H9 (cell line): ENCODE results near the gene KRT2. TPM values are rescaled to one million over a fixed set of nuclear protein-coding genes. Genes with fewer than 3 reads are reported as not detected.

Experiments
- DNase-seq: peaks from one replicate; pipeline ENCODE4 v3.0.0-alpha.2; 2017
- H2AFZ ChIP-seq: one replicate; pipeline ENCODE4 v1.6.1; 2013; ENCODE audit warnings: mild to moderate bottlenecking, low read length, control low read depth, moderate library complexity
- H2AK5ac ChIP-seq: 2 replicates; pipeline ENCODE4 v1.6.1; 2013; ENCODE audit warnings: low read length, control low read depth, mixed read lengths; ENCODE audit not compliant: insufficient read length
- H2BK120ac ChIP-seq: one replicate; pipeline ENCODE4 v1.6.1; 2013; ENCODE audit warnings: low read depth, mild to moderate bottlenecking, low read length, control low read depth, inconsistent platforms; ENCODE audit not compliant: poor library complexity, severe bottlenecking
- H2BK12ac ChIP-seq: 2 replicates; pipeline ENCODE4 v1.6.1; 2013; ENCODE audit warnings: low read length, control low read depth, mixed read lengths, low read depth; ENCODE audit not compliant: insufficient read length
- H2BK15ac ChIP-seq: 2 replicates; pipeline ENCODE4 v1.6.1; 2013; ENCODE audit warnings: low read depth, low read length, control low read depth
- H2BK20ac ChIP-seq: one replicate; pipeline ENCODE4 v1.6.1; 2013; ENCODE audit warnings: low read depth, mild to moderate bottlenecking, low read length, control low read depth, inconsistent platforms; ENCODE audit not compliant: poor library complexity, severe bottlenecking
- H2BK5ac ChIP-seq: 2 replicates; pipeline ENCODE4 v1.6.1; 2013; ENCODE audit warnings: low read length, control low read depth, mixed read lengths; ENCODE audit not compliant: insufficient read length
- H3K14ac ChIP-seq: 2 replicates; pipeline ENCODE4 v1.6.1; 2013; ENCODE audit warnings: low read length, control low read depth; ENCODE audit not compliant: insufficient read depth
- H3K18ac ChIP-seq: 2 replicates; pipeline ENCODE4 v1.6.1; 2013; ENCODE audit warnings: low read depth, mild to moderate bottlenecking, mixed read lengths, low read length, control low read depth; ENCODE audit not compliant: insufficient read length
- H3K23ac ChIP-seq: 2 replicates; pipeline ENCODE4 v1.6.1; 2013; ENCODE audit warnings: low read length, control low read depth, mixed read lengths, low read depth; ENCODE audit not compliant: insufficient read length
- H3K23me2 ChIP-seq: 2 replicates; pipeline ENCODE4 v1.6.1; 2013; ENCODE audit warnings: low read depth, mild to moderate bottlenecking, mixed read lengths, low read length, control low read depth; ENCODE audit not compliant: insufficient read length, poor library complexity, severe bottlenecking
- H3K27ac ChIP-seq: 2 replicates; pipeline ENCODE4 v1.5.1; 2013; ENCODE audit warnings: low read length, control low read depth, mixed read lengths, low read depth; ENCODE audit not compliant: insufficient read length
- H3K27me3 ChIP-seq: 2 replicates; pipeline ENCODE4 v1.6.1; 2013; ENCODE audit warnings: low read length, control low read depth, inconsistent platforms; ENCODE audit not compliant: insufficient read depth
- H3K4ac ChIP-seq: 2 replicates; pipeline ENCODE4 v1.6.1; 2013; ENCODE audit warnings: low read depth, mild to moderate bottlenecking, control low read depth, inconsistent platforms, low read length, moderate library complexity
- H3K4me1 ChIP-seq: 2 replicates; pipeline ENCODE4 v1.6.1; 2013; ENCODE audit warnings: low read length, control low read depth, inconsistent platforms; ENCODE audit not compliant: insufficient read depth
- H3K4me2 ChIP-seq: 2 replicates; pipeline ENCODE4 v1.6.1; 2013; ENCODE audit warnings: low read length, control low read depth, mixed read lengths; ENCODE audit not compliant: insufficient read length, insufficient read depth
- H3K56ac ChIP-seq: 2 replicates; pipeline ENCODE4 v1.6.1; 2013; ENCODE audit warnings: low read depth, mild to moderate bottlenecking, mixed read lengths, low read length, control low read depth; ENCODE audit not compliant: insufficient read length
- H3K79me1 ChIP-seq: 2 replicates; pipeline ENCODE4 v1.6.1; 2013; ENCODE audit warnings: low read depth, mild to moderate bottlenecking, moderate library complexity, low read length, control low read depth, inconsistent platforms; ENCODE audit not compliant: insufficient read depth, poor library complexity, severe bottlenecking
- H3K79me2 ChIP-seq: 2 replicates; pipeline ENCODE4 v1.6.1; 2013; ENCODE audit warnings: low read length, control low read depth, inconsistent platforms; ENCODE audit not compliant: insufficient read depth
- H3K9ac ChIP-seq: 2 replicates; pipeline ENCODE4 v1.6.1; 2013; ENCODE audit warnings: low read length, control low read depth, mixed read lengths; ENCODE audit not compliant: insufficient read length; ENCODE audit errors: extremely low read depth
- H3K9me3 ChIP-seq: one replicate; pipeline ENCODE4 v1.6.1; 2013; ENCODE audit warnings: low read depth, low read length, inconsistent platforms; ENCODE audit not compliant: control insufficient read depth
- H3T11ph ChIP-seq: one replicate; pipeline ENCODE4 v1.6.1; 2013; ENCODE audit warnings: mild to moderate bottlenecking, low read length, control low read depth, inconsistent platforms
- H4K20me1 ChIP-seq: one replicate; pipeline ENCODE4 v1.6.1; 2013; ENCODE audit not compliant: control insufficient read depth, insufficient read length, insufficient read depth
- H4K5ac ChIP-seq: 2 replicates; pipeline ENCODE4 v1.6.1; 2013; ENCODE audit warnings: low read depth, mild to moderate bottlenecking, mixed read lengths, low read length, control low read depth; ENCODE audit not compliant: insufficient read length
- H4K8ac ChIP-seq: replicated peaks from 2 replicates; pipeline ENCODE4 v1.6.1; 2013; ENCODE audit warnings: low read length, control low read depth, mixed read lengths, low read depth; ENCODE audit not compliant: insufficient read length
- H4K91ac ChIP-seq: 2 replicates; pipeline ENCODE4 v1.6.1; 2013; ENCODE audit warnings: low read depth, mild to moderate bottlenecking, moderate library complexity, mixed read lengths, low read length, control low read depth; ENCODE audit not compliant: insufficient read length
- H3K27ac Mint-ChIP-seq, 3 experiments: 2 replicates in 2 of 3; 3 replicates in 1 of 3; pipeline ENCODE4 v1.8.0; 2020 to 2021; ENCODE audit warnings: mixed read lengths in 3 of 3, mild to moderate bottlenecking in 1 of 3, moderate library complexity in 1 of 3
- H3K27me3 Mint-ChIP-seq: 2 replicates; pipeline ENCODE4 v1.8.0; 2021; ENCODE audit warnings: low read depth, mild to moderate bottlenecking, moderate library complexity, mixed read lengths
- H3K36me3 Mint-ChIP-seq, 3 experiments: 2 replicates in 2 of 3; 3 replicates in 1 of 3; pipeline ENCODE4 v1.8.0; 2020 to 2021; ENCODE audit warnings: low read depth in 3 of 3, mixed read lengths in 3 of 3; ENCODE audit not compliant: insufficient read depth in 1 of 3
- H3K4me1 Mint-ChIP-seq, 2 experiments: 2 replicates each; pipeline ENCODE4 v1.8.0; 2020; ENCODE audit warnings: mixed read lengths in 2 of 2
- H3K4me3 Mint-ChIP-seq, 2 experiments: 2 replicates in 1 of 2; 3 replicates in 1 of 2; pipeline ENCODE4 v1.8.0; 2020 to 2021; ENCODE audit warnings: mild to moderate bottlenecking in 2 of 2, mixed read lengths in 2 of 2, moderate library complexity in 1 of 2
- H3K9me3 Mint-ChIP-seq, 2 experiments: 2 replicates in 1 of 2; 3 replicates in 1 of 2; pipeline ENCODE4 v1.8.0; 2020; ENCODE audit warnings: mild to moderate bottlenecking in 2 of 2, mixed read lengths in 2 of 2, moderate library complexity in 1 of 2
- WGBS: extraction: QIAGEN DNeasy Blood & Tissue Kit; methylation state at CpG from one replicate; pipeline ENCODE4 v1.1.7; 2013; ENCODE audit warnings: missing lambda C conversion rate, low lambda C conversion rate, mixed read lengths; ENCODE audit not compliant: insufficient read length; ENCODE audit errors: extremely low coverage; 5-methylcytosine and 5-hydroxymethylcytosine counted together
- total RNA-seq: library from RNA; stranded (reverse); gene quantifications from 2 replicates; pipeline ENCODE4 v1.2.1, GENCODE V29; 2021
- TF ChIP-seq, protein P1 (sequence below): fragments of 200-600 bp; sonication (generic); conservative IDR thresholded peaks from 3 replicates; pipeline ENCODE4 v1.8.0; 2021; ENCODE audit warnings: antibody characterized with exemption, mild to moderate bottlenecking

KRT2 gene
- total RNA-seq, 1 experiment from 2014 or later: not detected

DNA sequence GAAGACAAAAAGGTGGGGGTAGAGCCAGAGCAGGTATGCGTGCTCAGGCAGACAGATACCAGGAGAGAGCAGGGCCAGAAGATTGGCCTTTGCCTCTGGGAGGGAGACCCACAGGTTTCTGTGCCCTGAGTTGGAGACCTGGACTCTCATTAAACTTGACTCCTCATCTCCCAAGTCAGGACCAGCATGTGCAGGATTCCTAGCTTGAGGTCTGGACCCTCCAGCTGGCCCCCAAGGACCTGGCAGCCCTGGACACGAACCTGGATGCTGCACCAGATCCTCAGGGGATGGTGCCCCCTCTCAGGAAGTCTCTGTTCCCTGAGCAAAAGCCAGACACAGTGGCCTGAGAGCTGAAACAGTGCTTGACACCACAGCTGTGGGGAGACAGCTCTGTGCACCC lies 23.2 kb downstream of the KRT2 start:
- Histone ChIP-seq H3K79me2 (no peaks in the 10 kb centered on the region), H3K27ac (no peak overlapping the region), H3T11ph (no peak overlapping the region), H2BK120ac (no peak overlapping the region), H4K20me1 (no peaks in the 10 kb centered on the region), H3K18ac (no peak overlapping the region), H2AFZ (no peak overlapping the region), H3K9me3 (no peaks in the 10 kb centered on the region), H3K23ac (no peak overlapping the region), H3K23me2 (no peaks in the 10 kb centered on the region), H2BK20ac (no peak overlapping the region), H4K91ac (no peak overlapping the region), H2BK12ac (no peak overlapping the region), H4K8ac (no peak overlapping the region), H2BK5ac (no peak overlapping the region), H3K27me3 (no peaks in the 10 kb centered on the region), H3K4me1 (no peaks in the 10 kb centered on the region), H3K56ac (no peak overlapping the region), H3K9ac (no peak overlapping the region), H4K5ac (no peak overlapping the region), H2AK5ac (no peak overlapping the region), H3K79me1 (no peaks in the 10 kb centered on the region), H2BK15ac (no peak overlapping the region), H3K4me2 (no peak overlapping the region), H3K14ac (no peak overlapping the region), H3K4ac (no peak overlapping the region)
- WGBS: no CpG with 5 or more reads among the region's 2 CpGs
- Mint-ChIP-seq H3K9me3 (no peaks in the 10 kb centered on the region), H3K36me3 (no peaks in the 10 kb centered on the region), H3K27me3 (peaks cover 13% of the 10 kb centered on the region), H3K4me1 (peaks cover 4 to 5% of the 10 kb centered on the region in 2 experiments), H3K4me3 (no peak overlapping the region), H3K27ac (no peak overlapping the region)
- TF ChIP-seq, protein P1, sequence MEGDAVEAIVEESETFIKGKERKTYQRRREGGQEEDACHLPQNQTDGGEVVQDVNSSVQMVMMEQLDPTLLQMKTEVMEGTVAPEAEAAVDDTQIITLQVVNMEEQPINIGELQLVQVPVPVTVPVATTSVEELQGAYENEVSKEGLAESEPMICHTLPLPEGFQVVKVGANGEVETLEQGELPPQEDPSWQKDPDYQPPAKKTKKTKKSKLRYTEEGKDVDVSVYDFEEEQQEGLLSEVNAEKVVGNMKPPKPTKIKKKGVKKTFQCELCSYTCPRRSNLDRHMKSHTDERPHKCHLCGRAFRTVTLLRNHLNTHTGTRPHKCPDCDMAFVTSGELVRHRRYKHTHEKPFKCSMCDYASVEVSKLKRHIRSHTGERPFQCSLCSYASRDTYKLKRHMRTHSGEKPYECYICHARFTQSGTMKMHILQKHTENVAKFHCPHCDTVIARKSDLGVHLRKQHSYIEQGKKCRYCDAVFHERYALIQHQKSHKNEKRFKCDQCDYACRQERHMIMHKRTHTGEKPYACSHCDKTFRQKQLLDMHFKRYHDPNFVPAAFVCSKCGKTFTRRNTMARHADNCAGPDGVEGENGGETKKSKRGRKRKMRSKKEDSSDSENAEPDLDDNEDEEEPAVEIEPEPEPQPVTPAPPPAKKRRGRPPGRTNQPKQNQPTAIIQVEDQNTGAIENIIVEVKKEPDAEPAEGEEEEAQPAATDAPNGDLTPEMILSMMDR: no peak
- DNase-seq: peak; percentile 20
